GM18519 (cell line): ENCODE measurements around the gene ZBTB7A.
"Not testable (repeated sequence)": the region's sequence is repeated elsewhere in the genome, so short reads cannot be mapped to it uniquely, and the experiment has no call there.

Experiments
- ATAC-seq: cut with Tn5 transposase; IDR thresholded peaks from one replicate; pipeline ENCODE4 v1.9.1; 2021; ENCODE audit warnings: mild to moderate bottlenecking, moderate library complexity; ENCODE audit not compliant: unreplicated experiment, low FRiP score

The ZBTB7A gene

DNA sequence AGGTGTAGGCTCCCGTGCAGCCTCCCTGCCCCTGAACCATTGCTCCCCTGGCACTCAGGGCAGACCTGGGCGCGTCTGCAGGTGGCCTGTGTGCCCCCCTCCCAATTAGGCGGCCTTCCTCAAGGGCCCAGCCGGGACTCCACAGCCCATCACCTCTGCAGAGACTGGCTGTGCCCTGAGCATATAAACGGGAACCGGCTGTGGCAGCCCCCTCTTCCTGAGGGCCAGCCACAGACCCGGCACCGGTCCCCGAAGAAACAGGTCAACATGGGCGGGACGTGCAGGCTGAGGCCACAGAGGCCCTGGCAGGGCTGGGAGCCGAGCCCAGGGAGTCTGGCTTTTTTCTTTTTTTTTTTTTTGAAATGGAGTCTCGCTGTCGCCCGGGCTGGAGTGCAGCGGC is 47.1 kb downstream of the ZBTB7A start:
- ATAC-seq: no peak

DNA sequence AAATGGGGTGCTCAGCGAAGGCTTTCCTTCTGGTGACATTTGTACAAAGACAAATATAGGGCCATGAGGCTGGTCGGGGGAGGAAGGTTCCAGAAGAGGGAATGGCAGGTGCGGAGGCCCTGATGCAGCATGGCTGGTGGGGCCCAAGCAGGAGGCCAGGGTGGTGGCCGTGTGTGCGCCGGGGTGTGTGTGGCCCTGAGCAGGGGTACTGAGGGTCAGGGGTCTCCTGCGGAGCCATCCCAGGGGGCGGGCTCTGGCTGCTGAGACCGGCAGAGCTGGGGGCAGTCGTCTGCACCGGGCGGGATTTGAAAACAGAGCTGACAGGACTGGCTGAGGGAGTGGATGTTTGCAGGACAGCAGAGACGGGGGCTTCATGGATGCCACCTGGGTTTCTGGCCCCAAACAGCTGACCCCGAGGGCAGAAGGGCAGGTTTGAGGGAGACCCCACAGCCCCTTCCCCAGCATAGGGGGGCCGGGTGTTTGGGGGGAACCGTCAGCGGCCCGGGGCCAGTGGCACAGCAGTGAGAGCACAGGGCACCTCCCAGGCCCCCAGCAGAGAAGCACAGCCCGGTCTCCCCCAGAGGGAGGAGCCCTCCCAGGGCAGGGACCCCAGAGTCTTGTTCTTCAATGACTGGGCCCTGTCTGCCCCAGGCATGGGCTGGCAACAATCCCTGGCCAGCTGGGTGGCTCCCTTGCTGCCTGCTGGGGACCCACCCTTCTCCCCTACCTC is 47.8 kb downstream of the ZBTB7A start:
- ATAC-seq: no peak

GRCh38 chr19:4018140-4018613 is 48.5 kb downstream of the ZBTB7A start:
- no peak for ATAC-seq

DNA sequence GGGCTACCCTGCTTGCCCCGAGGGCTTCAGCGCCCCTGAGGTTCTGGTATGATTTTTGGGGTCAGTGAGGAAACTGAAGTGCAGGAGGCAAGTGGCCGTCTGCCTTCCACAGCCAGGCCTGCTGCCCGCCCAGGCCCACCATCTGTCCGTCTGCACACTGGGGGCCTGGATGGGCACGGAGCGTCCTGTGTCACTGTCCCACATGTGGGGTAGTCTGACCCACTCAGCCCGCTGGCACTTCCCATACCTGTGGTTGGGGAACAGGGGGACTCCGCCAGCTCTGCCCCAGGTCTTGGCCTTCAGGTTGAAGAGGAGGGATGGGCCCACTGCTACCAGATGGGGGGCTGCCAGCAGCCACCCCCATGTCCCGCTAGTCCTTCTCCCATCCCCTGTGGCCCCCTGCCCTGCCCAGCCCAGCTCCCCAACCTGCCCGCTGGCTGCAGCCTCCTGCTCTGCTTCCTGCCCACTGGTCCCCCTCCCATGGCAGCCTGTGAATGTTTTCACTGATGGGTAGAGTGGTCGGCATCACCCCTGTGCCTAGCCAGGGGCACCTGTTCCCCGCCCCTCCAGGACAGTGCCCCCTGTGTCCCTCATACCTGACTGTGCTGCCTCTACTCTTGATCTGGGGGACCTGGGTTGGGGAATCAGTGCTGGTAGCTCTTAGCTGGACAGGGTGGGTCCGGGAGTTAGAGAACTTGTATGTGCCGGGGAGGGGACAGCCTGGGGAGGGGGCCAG is 49.6 kb downstream of the ZBTB7A start:
- no peak for ATAC-seq

- ATAC-seq: no peak
Observed at GRCh38 chr19:4016486-4016885, 50.2 kb downstream of the ZBTB7A start.

GRCh38 chr19:4015705-4016402 is 50.8 kb downstream of the ZBTB7A start:
- ATAC-seq: no peak

DNA sequence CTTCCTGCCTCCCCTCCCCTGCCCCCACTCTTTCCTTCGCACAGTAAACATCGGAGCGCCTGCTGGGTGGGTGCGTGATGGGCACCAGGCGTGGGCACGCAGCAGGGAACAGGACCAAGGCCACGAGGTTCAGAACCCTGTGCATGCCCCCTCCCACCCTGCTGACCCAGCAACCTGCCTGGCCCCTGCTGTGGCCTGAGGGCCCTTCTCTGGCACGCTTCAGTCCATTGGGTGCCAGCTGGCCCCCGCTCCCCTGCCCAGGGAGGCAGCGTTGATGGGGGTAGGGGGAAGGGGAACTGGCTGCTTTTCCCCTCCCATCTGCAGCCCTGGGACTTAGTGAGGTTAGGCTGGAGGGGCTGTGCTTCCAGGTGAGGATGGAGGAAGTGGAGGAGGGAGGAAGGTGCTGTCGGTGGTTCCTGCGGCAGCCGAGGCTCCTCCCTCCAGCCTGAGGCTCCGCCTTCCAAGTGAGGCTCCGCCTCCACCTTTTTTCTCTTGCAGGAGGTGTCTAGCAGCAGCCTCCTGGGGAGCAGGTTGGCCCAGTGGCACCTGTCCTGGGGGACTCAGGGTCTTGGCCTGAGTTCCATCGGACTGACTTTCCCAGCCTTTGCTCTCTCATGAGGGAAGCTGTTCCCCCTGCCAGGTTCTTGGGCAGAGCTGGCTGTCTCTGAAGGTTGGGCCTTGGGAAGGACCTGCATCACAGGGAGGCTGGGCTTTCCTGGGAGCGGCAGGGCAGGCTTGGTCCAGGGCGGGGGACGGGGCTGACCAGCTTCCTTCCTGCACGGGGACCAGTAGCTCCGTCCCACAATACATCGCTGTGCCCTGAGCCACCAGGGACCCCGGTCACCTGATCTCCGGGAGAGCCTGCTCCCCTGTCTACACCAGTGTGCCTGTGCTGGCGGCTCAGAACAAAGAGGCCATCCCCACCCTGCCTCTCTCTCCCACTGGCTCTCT is 51.9 kb downstream of the ZBTB7A start:
- no peak for ATAC-seq

- no peak for ATAC-seq
Observed at GRCh38 chr19:4013886-4014540, 52.7 kb downstream of the ZBTB7A start.

GRCh38 chr19:4012975-4013634 is 53.6 kb downstream of the ZBTB7A start:
- no peak for ATAC-seq

DNA sequence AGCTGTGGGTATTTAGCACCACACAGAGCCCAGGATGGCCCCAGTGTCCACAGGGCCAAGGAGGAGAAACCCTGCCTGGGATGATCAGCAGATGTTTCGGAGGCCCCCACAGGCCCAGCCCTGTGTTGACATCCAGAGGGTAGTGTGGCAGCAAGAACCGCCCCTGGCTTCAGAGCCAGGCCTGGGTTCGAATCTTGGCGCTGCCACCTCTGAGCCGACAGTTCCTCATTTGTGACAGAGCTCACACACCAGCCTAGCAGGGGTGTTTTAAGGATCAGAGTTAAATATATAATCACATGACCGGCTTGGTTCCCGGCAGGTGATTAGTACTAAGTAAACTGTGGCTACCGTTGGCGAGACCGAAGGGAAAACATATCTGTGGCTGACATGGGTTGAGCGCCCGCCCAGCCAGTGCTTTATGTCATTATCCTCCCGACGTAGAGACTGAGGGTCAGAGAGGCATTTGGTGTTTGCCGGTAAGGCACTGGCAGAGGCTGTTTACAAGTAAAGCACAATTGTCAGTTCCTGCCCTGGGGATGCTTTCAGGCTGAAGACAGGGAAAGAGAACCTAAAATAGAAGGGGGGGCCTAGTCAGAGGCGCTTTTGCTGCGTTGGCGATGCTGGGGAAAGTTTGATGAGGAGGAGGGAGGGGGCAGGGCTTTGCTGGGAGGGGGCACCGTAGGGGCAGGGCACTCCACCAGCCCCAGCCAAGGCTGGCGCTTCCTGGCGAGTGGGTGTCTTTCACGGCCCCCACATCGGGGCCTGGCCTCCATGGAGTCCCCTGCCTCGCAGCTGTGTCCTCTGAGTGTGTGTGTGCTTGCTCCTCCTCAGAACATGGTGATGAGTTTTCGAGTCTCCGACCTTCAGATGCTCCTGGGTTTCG is 54.4 kb downstream of the ZBTB7A start:
- ATAC-seq: no peak

GRCh38 chr19:4011430-4011829 is 55.3 kb downstream of the ZBTB7A start:
- ATAC-seq: not testable (repeated sequence)

GRCh38 chr19:4010808-4011110 is 55.9 kb downstream of the ZBTB7A start:
- no peak for ATAC-seq

DNA sequence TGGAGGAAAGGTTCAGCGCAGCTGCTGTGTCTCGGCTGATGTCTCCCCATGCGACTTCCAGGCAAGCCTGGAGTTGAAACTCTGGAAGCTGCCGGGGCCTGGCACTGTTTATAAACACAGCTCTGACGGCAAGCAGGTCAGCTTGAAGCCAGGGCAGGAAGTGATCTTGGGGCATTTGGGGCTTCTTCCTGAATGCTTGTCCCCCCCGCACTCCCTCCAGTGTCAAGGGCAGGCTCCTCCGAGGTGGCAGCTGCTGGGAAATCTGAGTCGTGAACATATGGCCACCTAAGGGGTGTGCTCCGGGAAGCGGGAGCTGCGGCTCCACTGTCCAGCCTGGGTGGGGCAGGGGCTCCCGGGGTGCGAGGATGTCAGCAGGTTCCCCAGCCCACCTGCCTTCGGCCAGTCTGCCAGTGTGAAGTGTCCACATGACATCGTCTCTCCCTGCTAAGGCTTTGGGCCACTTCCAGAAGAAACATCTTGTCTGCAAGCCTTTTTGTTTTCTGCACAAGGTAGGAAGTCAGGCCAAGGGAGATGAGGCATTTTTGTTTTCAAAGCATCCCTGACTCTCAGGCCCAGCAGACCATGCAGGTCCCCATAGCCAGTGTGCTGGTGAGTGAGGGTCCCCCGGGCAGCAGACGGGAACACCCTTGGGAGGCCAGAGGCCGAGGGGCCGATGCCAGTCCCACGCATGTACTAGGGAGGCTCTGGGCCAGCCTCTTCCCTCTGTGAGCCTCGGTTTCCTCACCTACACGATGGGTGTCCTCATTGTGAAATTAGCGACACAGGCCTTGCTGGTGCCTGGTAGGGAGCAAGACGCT is 56.5 kb downstream of the ZBTB7A start:
- no peak for ATAC-seq

GRCh38 chr19:4007836-4008539 is 58.7 kb downstream of the ZBTB7A start:
- no peak for ATAC-seq

GRCh38 chr19:4007021-4007835 is 59.5 kb downstream of the ZBTB7A start, which contains the start of gene PIAS4:
Gene PIAS4 (plus strand): TSS chr19:4007736. CDS start chr19:4007761, 25 bp downstream.
- ATAC-seq: peak; percentile 75

GRCh38 chr19:4005436-4005835 is 61.3 kb downstream of the ZBTB7A start:
- not testable (repeated sequence) for ATAC-seq
